Peyer's patch (tissue), 4 donors: ENCODE measurements around the gene TBC1D2B. TPM values are rescaled to one million over a fixed set of nuclear protein-coding genes. Genes with fewer than 3 reads are reported as not detected.

ENCODE experiments used
- DNase-seq, 3 donors: peaks; one replicate each; pipeline ENCODE4 v3.0.0-alpha.2; 2017 to 2019
- H3K27ac ChIP-seq, 4 donors: fragments of 200-600 bp; sonication (generic); one replicate each; pipeline ENCODE4 v1.5.1; 2016 to 2019
- H3K27me3 ChIP-seq, 2 donors: fragments of 200-600 bp; sonication (generic); one replicate each; pipeline ENCODE4 v1.5.1; 2019
- H3K36me3 ChIP-seq, 3 donors: fragments of 200-600 bp; sonication (generic); one replicate each; pipeline ENCODE4 v1.5.1; 2016 to 2019
- H3K4me1 ChIP-seq, 4 donors: fragments of 200-600 bp; sonication (generic); one replicate each; pipeline ENCODE4 v1.5.1; 2016 to 2019
- H3K4me3 ChIP-seq, 4 donors: fragments of 200-600 bp; sonication (generic); 1 replicate in 3 of 4; 2 replicates in 1 of 4; pipeline ENCODE4 v1.5.1; 2016 to 2019; ENCODE audit warnings: mild to moderate bottlenecking in 1 of 4
- H3K9me3 ChIP-seq, 4 donors: fragments of 200-600 bp; sonication (generic); one replicate each; pipeline ENCODE4 v1.5.1; 2016 to 2019; ENCODE audit warnings: mild to moderate bottlenecking in 1 of 4
- POLR2A ChIP-seq, 2 donors: fragments of 450-650 bp; IDR thresholded peaks; one replicate each; pipeline ENCODE4 v1.5.1; 2017; ENCODE audit warnings: antibody characterized with exemption in 2 of 2, mild to moderate bottlenecking in 2 of 2, moderate library complexity in 2 of 2
- total RNA-seq, 4 donors: library from RNA; depleted of rRNA; stranded (reverse); fragments of >200 nt; gene quantifications; one replicate each; pipeline ENCODE4 v1.1.0, GENCODE V29; 2016
- TF ChIP-seq, protein P1 (sequence below), 6 experiments: fragments of 450-650 bp in 4 of 6; fragments of 200-600 bp in 2 of 6; sonication (generic) in 1 of 6; IDR thresholded peaks; one replicate each; pipeline ENCODE4 v1.5.1; 2017 to 2019; ENCODE audit warnings: antibody characterized with exemption in 6 of 6, mild to moderate bottlenecking in 3 of 6, moderate library complexity in 1 of 6

Gene TBC1D2B
- total RNA-seq, 4 donors from 2014 or later: 52.9 to 94.9 (median 72.4) TPM

DNA sequence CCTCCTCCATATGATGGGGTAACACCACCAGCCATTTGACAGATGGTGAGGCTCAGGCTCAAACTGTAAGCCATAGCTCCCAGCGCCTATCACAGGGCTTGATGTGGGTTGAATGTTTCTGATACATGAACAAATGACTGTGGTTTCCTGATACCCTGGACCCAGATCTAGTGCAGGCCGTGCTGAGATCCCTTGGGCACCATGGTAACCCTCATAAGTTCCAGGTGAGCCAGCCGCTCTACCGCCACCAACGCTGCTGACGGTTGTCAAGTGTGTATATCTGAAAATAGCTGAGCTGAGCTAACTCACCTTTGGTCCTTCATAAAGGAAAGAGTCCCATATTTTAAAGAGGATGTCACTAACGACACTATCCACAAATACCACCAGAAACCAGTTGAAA lies 74.5 kb downstream of the TBC1D2B start:
- Histone ChIP-seq H3K36me3 (peaks cover 0 to 91% (median 0%) of the 10 kb centered on the region in 3 donors), H3K4me3 (no peak overlapping the region)
- TF ChIP-seq, protein P1, sequence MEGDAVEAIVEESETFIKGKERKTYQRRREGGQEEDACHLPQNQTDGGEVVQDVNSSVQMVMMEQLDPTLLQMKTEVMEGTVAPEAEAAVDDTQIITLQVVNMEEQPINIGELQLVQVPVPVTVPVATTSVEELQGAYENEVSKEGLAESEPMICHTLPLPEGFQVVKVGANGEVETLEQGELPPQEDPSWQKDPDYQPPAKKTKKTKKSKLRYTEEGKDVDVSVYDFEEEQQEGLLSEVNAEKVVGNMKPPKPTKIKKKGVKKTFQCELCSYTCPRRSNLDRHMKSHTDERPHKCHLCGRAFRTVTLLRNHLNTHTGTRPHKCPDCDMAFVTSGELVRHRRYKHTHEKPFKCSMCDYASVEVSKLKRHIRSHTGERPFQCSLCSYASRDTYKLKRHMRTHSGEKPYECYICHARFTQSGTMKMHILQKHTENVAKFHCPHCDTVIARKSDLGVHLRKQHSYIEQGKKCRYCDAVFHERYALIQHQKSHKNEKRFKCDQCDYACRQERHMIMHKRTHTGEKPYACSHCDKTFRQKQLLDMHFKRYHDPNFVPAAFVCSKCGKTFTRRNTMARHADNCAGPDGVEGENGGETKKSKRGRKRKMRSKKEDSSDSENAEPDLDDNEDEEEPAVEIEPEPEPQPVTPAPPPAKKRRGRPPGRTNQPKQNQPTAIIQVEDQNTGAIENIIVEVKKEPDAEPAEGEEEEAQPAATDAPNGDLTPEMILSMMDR (IDR thresholded peaks at IDR 0.05): no peak
- TF ChIP-seq POLR2A (IDR thresholded peaks at IDR 0.05): no peak

DNA sequence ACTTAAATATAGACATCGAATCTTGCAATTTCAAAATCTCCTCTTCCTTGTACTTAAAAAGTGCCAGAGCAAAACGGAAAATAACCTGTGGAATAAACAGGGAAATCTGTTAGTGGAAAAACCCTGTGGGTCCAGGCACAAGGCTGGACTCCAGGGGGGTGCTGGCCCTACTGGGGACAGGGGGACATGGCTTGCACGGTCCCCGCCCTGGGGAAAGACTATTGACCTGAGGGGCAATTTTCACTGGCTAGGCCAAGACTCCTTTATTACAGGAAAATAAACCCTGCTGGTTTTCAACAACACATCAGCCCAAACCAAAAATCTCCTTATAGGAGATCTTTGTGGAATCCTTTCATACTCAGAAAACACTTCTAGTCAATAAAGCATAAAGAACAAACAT lies 75.9 kb downstream of the TBC1D2B start:
- peaks cover 0 to 91% (median 0%) of the 10 kb centered on the region in 3 donors for H3K36me3 ChIP-seq
- no peaks in the 10 kb centered on the region for H3K9me3 ChIP-seq
- no peaks in the 10 kb centered on the region for H3K27me3 ChIP-seq
- no peak overlapping the region for H3K27ac ChIP-seq
- TF ChIP-seq POLR2A (IDR thresholded peaks at IDR 0.05): no peak
- TF ChIP-seq, protein P1 (IDR thresholded peaks at IDR 0.05): no peak
- DNase-seq: peak in 1 of 3 donors; percentile 5
- H3K4me1 ChIP-seq: peaks cover 0 to 11% (median 0%) of the 10 kb centered on the region in 4 donors
- H3K4me3 ChIP-seq: no peak overlapping the region

More for the DNA sequence above, 74.5 kb downstream of the TBC1D2B start:
- H3K27ac ChIP-seq: no peak overlapping the region
- no peaks in the 10 kb centered on the region for H3K9me3 ChIP-seq
- no peak for DNase-seq
- H3K27me3 ChIP-seq: no peaks in the 10 kb centered on the region
- peaks cover 0 to 24% (median 0%) of the 10 kb centered on the region in 4 donors for H3K4me1 ChIP-seq

DNA sequence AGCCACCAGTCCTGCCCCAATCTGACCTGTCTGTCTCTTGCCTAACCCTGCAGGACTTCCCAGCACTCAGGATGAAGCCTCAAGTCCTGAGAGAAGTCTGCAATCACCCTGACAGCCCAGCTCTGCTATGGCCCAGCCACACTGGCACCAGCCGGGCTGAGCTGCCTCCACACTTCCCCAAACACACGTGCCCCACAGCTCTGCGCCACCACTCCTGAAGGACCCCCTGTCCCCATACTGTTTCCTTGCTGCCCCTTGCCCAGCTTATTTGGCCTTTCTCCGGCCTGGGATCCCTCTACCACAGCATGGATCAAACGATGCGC lies 76.6 kb downstream of the TBC1D2B start:
- peaks cover 0 to 85% (median 0%) of the 10 kb centered on the region in 3 donors for H3K36me3 ChIP-seq
- no peak overlapping the region for H3K27ac ChIP-seq

DNA sequence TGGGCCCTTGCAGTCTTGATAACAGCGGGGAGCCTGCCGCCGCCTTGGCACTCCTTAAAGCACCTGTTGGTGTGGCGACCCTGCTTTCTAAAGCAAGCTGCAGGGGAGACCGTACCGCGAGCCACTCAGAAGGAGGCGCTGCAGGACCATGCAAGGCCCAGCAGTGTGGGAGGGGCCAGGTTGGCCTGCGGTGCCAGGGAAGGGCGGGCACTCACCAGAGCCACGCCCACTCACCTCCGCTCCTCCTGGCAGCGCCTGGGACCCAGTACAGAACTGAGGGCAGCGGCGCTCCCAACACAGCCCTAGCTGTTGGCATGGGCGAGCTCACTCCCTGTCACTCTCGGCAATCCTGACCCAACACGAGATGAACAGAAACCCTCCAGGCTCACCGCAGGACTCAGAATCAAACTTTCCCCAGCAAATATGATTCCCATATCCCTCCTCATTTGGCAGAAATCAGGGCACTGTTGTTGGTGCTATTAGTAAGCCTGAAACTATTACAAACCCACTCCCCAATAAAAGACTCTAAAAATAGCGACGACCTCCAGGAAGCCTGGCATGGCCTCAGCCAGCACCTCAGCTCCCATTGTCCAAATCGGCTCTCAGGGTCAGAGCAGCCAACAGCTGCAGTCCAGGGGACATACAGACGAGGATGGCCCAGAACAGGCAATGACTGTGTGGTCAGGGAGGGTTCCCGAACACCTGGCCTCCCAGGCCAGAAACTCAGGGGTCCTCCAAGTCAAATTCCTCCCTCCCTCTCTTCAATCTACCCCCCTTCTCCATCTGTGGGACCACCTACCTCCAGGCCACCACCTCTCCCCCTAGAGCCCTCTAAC lies 77.2 kb downstream of the TBC1D2B start:
- Histone ChIP-seq H3K36me3 (peaks cover 0 to 83% (median 0%) of the 10 kb centered on the region in 3 donors), H3K4me3 (no peak overlapping the region), H3K27me3 (no peaks in the 10 kb centered on the region), H3K9me3 (no peaks in the 10 kb centered on the region), H3K27ac (no peak overlapping the region), H3K4me1 (peaks cover 0 to 11% (median 0%) of the 10 kb centered on the region in 4 donors)
- peak; percentile 76 to 94 (median 94) for DNase-seq
- TF ChIP-seq POLR2A (IDR thresholded peaks at IDR 0.05): no peak
- TF ChIP-seq, protein P1 (IDR thresholded peaks at IDR 0.05): peak in 5 of 6 experiments; percentile 20 to 98 (median 92)

More for the DNA sequence above, 76.6 kb downstream of the TBC1D2B start:
- TF ChIP-seq POLR2A (IDR thresholded peaks at IDR 0.05): no peak
- TF ChIP-seq, protein P1 (IDR thresholded peaks at IDR 0.05): no peak
- no peaks in the 10 kb centered on the region for H3K9me3 ChIP-seq
- DNase-seq: peak in 1 of 3 donors; percentile 44
- H3K4me1 ChIP-seq: peaks cover 0 to 11% (median 0%) of the 10 kb centered on the region in 4 donors
- no peaks in the 10 kb centered on the region for H3K27me3 ChIP-seq
- H3K4me3 ChIP-seq: no peak overlapping the region

DNA sequence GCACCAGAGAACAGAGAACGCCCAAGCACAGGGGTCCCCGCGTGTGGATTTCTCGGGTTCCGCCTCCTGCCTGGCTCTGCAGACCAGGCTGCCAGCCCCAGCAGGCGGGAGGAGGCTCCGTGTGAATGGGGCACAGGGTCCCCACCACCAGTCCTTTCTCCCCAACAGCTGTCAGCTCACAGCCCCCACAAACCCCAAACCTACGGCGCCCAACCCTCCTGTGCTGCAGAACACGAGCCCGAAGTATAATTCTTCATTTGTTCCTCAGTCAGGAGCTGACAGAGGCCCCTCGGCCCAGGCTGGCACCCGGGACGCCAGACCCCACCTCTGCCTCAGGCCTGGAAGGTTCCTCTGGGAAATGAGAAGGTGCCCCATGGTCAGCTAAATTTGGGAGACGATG lies 78.0 kb downstream of the TBC1D2B start:
- Histone ChIP-seq H3K4me1 (peaks cover 0 to 7% (median 0%) of the 10 kb centered on the region in 4 donors), H3K9me3 (no peaks in the 10 kb centered on the region), H3K27me3 (no peaks in the 10 kb centered on the region), H3K36me3 (peaks cover 0 to 75% (median 0%) of the 10 kb centered on the region in 3 donors), H3K4me3 (no peak overlapping the region), H3K27ac (no peak overlapping the region)
- TF ChIP-seq POLR2A (IDR thresholded peaks at IDR 0.05): no peak
- TF ChIP-seq, protein P1 (IDR thresholded peaks at IDR 0.05): no peak
- DNase-seq: peak in 1 of 3 donors; percentile 36
